Measurements from ENCODE around the gene GGPS1. TPM values are rescaled to one million over a fixed set of nuclear protein-coding genes. Genes with fewer than 3 reads are reported as not detected.

The GGPS1 gene
- polyA plus RNA-seq, 3 donors = 7.9 to 53.0 (median 45.8) TPM

- Mint-ChIP-seq H3K27me3 (ENCODE audit: low read depth in 3 of 3) (no peaks in the 10 kb centered on the region), H3K36me3 (peaks cover 53 to 63% of the 10 kb centered on the region in 2 donors), H3K4me1 (peaks cover under 1% of the 10 kb centered on the region), H3K27ac (no peak overlapping the region), H3K9me3 (no peaks in the 10 kb centered on the region), H3K4me3 (no peak overlapping the region)
- Histone ChIP-seq H2AFZ (ENCODE audit: insufficient read depth, low read depth, low read length, poor library complexity, severe bottlenecking) (no peak overlapping the region), H3K9ac (ENCODE audit: insufficient read depth, low read length, poor library complexity, severe bottlenecking) (no peak overlapping the region), H3K27me3 (ENCODE audit: control insufficient read depth in 2 of 2, insufficient read depth in 2 of 2, low read length in 2 of 2) (no peaks in the 10 kb centered on the region), H3K4me1 (ENCODE audit: control insufficient read depth in 1 of 2, insufficient read depth in 2 of 2, low read length in 2 of 2) (no peaks in the 10 kb centered on the region), H3K27ac (ENCODE audit: low read depth in 1 of 2, low read length in 2 of 2) (no peak overlapping the region), H3K36me3 (replicated peaks in 1 of 2; ENCODE audit: control insufficient read depth in 1 of 2, insufficient read depth in 2 of 2, low read length in 2 of 2) (peaks cover 38 to 70% of the 10 kb centered on the region in 2 donors), H3K4me2 (replicated peaks; ENCODE audit: extremely low read depth, low read length, poor library complexity, severe bottlenecking) (no peak overlapping the region), H4K20me1 (ENCODE audit: insufficient read depth, low read length) (peaks cover 9% of the 10 kb centered on the region), H3K9me3 (replicated peaks in 1 of 2; ENCODE audit: control insufficient read depth in 1 of 2, insufficient read depth in 1 of 2, low read length in 2 of 2) (no peaks in the 10 kb centered on the region), H3K4me3 (replicated peaks in 1 of 3; ENCODE audit: low read depth in 2 of 3, low read length in 3 of 3) (no peak overlapping the region), H3K79me2 (ENCODE audit: insufficient read depth, low read length) (peaks cover 2% of the 10 kb centered on the region)
- 100% methylated on average over 3 of the region's 6 CpGs for WGBS (ENCODE audit: insufficient coverage)
- TF ChIP-seq, protein P1, sequence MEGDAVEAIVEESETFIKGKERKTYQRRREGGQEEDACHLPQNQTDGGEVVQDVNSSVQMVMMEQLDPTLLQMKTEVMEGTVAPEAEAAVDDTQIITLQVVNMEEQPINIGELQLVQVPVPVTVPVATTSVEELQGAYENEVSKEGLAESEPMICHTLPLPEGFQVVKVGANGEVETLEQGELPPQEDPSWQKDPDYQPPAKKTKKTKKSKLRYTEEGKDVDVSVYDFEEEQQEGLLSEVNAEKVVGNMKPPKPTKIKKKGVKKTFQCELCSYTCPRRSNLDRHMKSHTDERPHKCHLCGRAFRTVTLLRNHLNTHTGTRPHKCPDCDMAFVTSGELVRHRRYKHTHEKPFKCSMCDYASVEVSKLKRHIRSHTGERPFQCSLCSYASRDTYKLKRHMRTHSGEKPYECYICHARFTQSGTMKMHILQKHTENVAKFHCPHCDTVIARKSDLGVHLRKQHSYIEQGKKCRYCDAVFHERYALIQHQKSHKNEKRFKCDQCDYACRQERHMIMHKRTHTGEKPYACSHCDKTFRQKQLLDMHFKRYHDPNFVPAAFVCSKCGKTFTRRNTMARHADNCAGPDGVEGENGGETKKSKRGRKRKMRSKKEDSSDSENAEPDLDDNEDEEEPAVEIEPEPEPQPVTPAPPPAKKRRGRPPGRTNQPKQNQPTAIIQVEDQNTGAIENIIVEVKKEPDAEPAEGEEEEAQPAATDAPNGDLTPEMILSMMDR (IDR thresholded peaks at IDR 0.05) = no peak
- no peak for DNase-seq
- intact Hi-C loops (cut with micrococcal nuclease) = no loop called here
Measured at GRCh38 chr1:235342039-235342438, 13.7 kb downstream of the GGPS1 start.

- TF ChIP-seq, protein P1 (IDR thresholded peaks at IDR 0.05) = no peak
- Histone ChIP-seq H3K27ac (ENCODE audit: low read depth in 1 of 2, low read length in 2 of 2) (no peak overlapping the region), H3K27me3 (ENCODE audit: control insufficient read depth in 2 of 2, insufficient read depth in 2 of 2, low read length in 2 of 2) (no peaks in the 10 kb centered on the region), H4K20me1 (ENCODE audit: insufficient read depth, low read length) (peaks cover 7% of the 10 kb centered on the region), H3K36me3 (replicated peaks in 1 of 2; ENCODE audit: control insufficient read depth in 1 of 2, insufficient read depth in 2 of 2, low read length in 2 of 2) (peaks cover 36 to 66% of the 10 kb centered on the region in 2 donors), H2AFZ (ENCODE audit: insufficient read depth, low read depth, low read length, poor library complexity, severe bottlenecking) (no peak overlapping the region), H3K4me2 (replicated peaks; ENCODE audit: extremely low read depth, low read length, poor library complexity, severe bottlenecking) (no peak overlapping the region), H3K9ac (ENCODE audit: insufficient read depth, low read length, poor library complexity, severe bottlenecking) (no peak overlapping the region), H3K79me2 (ENCODE audit: insufficient read depth, low read length) (no peaks in the 10 kb centered on the region), H3K9me3 (replicated peaks in 1 of 2; ENCODE audit: control insufficient read depth in 1 of 2, insufficient read depth in 1 of 2, low read length in 2 of 2) (no peaks in the 10 kb centered on the region), H3K4me3 (replicated peaks in 1 of 3; ENCODE audit: low read depth in 2 of 3, low read length in 3 of 3) (no peak overlapping the region), H3K4me1 (ENCODE audit: control insufficient read depth in 1 of 2, insufficient read depth in 2 of 2, low read length in 2 of 2) (no peaks in the 10 kb centered on the region)
- H3K4me1 Mint-ChIP-seq = no peaks in the 10 kb centered on the region
- WGBS (ENCODE audit: insufficient coverage) = no CpG with 5 or more reads among the region's 3 CpGs
- H3K36me3 Mint-ChIP-seq = peaks cover 49 to 63% of the 10 kb centered on the region in 2 donors
- no peak overlapping the region for H3K27ac Mint-ChIP-seq
- H3K27me3 Mint-ChIP-seq (ENCODE audit: low read depth in 3 of 3) = no peaks in the 10 kb centered on the region
- intact Hi-C loops (cut with micrococcal nuclease) = no loop called here
- H3K9me3 Mint-ChIP-seq = no peaks in the 10 kb centered on the region
- DNase-seq = no peak
- H3K4me3 Mint-ChIP-seq = no peak overlapping the region
Measured at GRCh38 chr1:235342471-235342870, 14.1 kb downstream of the GGPS1 start.
